H1 (cell line): ENCODE measurements around the gene MMP26. TPM values are rescaled to one million over a fixed set of nuclear protein-coding genes. Genes with fewer than 3 reads are reported as not detected.
A peak's percentile ranks its signal among the peaks of the same experiment; 100 is the strongest.

Experiments
- CTCF ChIA-PET: fragments of 300-600 bp; sonication (Branson Sonifier 250); formaldehyde crosslinking; loops from one replicate; lab custom pipeline; 2021; ENCODE audit not compliant: partially characterized antibody; lab: Charles Lee
- POLR2A ChIA-PET: fragments of 300-600 bp; sonication (Branson Sonifier 250); formaldehyde crosslinking; loops from one replicate; lab custom pipeline; 2021; ENCODE audit warnings: inconsistent platforms; ENCODE audit not compliant: partially characterized antibody; lab: Charles Lee
- DNase-seq, 2 experiments: peaks; one replicate each; pipeline versions ENCODE4 v3.0.0 to v3.0.0-alpha.2; 2010 to 2022; ENCODE audit warnings: low spot score in 2 of 2, low read depth in 1 of 2, mixed read lengths in 1 of 2
- FAIRE-seq: peaks from 2 replicates; lab custom pipeline; 2011; peaks lifted over from hg19 to GRCh38; lab: Jason Lieb, UNC
- H2AFZ ChIP-seq: 2 replicates; pipeline ENCODE4 v1.8.1; 2012; ENCODE audit warnings: low read length, inconsistent platforms
- H2AK5ac ChIP-seq: 2 replicates; pipeline ENCODE4 v1.6.1; 2013; ENCODE audit warnings: low read depth, low read length
- H2BK120ac ChIP-seq: replicated peaks from 2 replicates; pipeline ENCODE3; 2013; ENCODE audit warnings: low read depth, low read length, inconsistent platforms
- H2BK12ac ChIP-seq: 2 replicates; pipeline ENCODE4 v1.6.1; 2013; ENCODE audit warnings: low read depth, low read length
- H2BK15ac ChIP-seq: 2 replicates; pipeline ENCODE4 v1.6.1; 2013; ENCODE audit warnings: low read length
- H2BK20ac ChIP-seq: 2 replicates; pipeline ENCODE4 v1.6.1; 2013; ENCODE audit warnings: low read length
- H2BK5ac ChIP-seq: 2 replicates; pipeline ENCODE4 v1.6.1; 2013; ENCODE audit warnings: low read depth, low read length
- H3K14ac ChIP-seq: 2 replicates; pipeline ENCODE4 v1.6.1; 2013; ENCODE audit warnings: inconsistent platforms; ENCODE audit not compliant: insufficient read length
- H3K18ac ChIP-seq: 2 replicates; pipeline ENCODE4 v1.6.1; 2013; ENCODE audit warnings: low read length; ENCODE audit errors: extremely low read depth
- H3K23ac ChIP-seq: 2 replicates; pipeline ENCODE4 v1.6.1; 2013; ENCODE audit warnings: inconsistent platforms; ENCODE audit not compliant: insufficient read length
- H3K23me2 ChIP-seq: 2 replicates; pipeline ENCODE4 v1.6.1; 2013; ENCODE audit warnings: low read depth, low read length
- H3K27ac ChIP-seq: 2 replicates; pipeline ENCODE4 v1.6.1; 2011; ENCODE audit warnings: low read depth, low read length, inconsistent platforms
- H3K27me3 ChIP-seq, 4 experiments: replicated peaks in 1 of 4; 1 replicate in 1 of 4; 2 replicates in 3 of 4; pipeline versions ENCODE4 v1.6.1 to v1.8.1; 2011 to 2013; ENCODE audit warnings: low read length in 3 of 4, mild to moderate bottlenecking in 3 of 4, inconsistent platforms in 2 of 4, mixed read lengths in 2 of 4, moderate library complexity in 1 of 4; ENCODE audit not compliant: control insufficient read depth in 3 of 4, insufficient read depth in 3 of 4; ENCODE audit errors: extremely low read depth in 1 of 4
- H3K36me3 ChIP-seq, 4 experiments: 2 replicates each; pipeline versions ENCODE4 v1.6.1 to v1.8.1; 2011 to 2013; ENCODE audit warnings: mild to moderate bottlenecking in 4 of 4, low read length in 3 of 4, moderate library complexity in 2 of 4, control low read depth in 1 of 4, inconsistent platforms in 1 of 4; ENCODE audit not compliant: insufficient read depth in 4 of 4, control insufficient read depth in 2 of 4
- H3K4ac ChIP-seq: replicated peaks from 2 replicates; pipeline ENCODE3; 2013; ENCODE audit warnings: low read length, low read depth, mixed read lengths, inconsistent platforms; ENCODE audit not compliant: insufficient read length
- H3K4me1 ChIP-seq, 4 experiments: replicated peaks in 1 of 4; 1 replicate in 1 of 4; 2 replicates in 3 of 4; pipeline versions ENCODE4 v1.6.1 to v1.8.1; 2011 to 2013; ENCODE audit warnings: low read length in 3 of 4, inconsistent platforms in 2 of 4, mixed read lengths in 1 of 4; ENCODE audit not compliant: insufficient read depth in 4 of 4, control insufficient read depth in 3 of 4
- H3K4me2 ChIP-seq, 2 experiments: 2 replicates each; pipeline versions ENCODE4 v1.6.1 to v1.8.1; 2011 to 2013; ENCODE audit warnings: low read depth in 2 of 2, low read length in 2 of 2, control low read depth in 1 of 2, inconsistent platforms in 1 of 2, mild to moderate bottlenecking in 1 of 2; ENCODE audit not compliant: insufficient read depth in 1 of 2
- H3K4me3 ChIP-seq, 4 experiments: fragments of 200-600, 300-600 bp in 1 of 4; sonication (generic), shearing (Covaris generic), sonication (Bioruptor Twin) in 1 of 4; 2 replicates each; pipeline versions ENCODE4 v1.5.1 to v1.8.1; 2011 to 2016; ENCODE audit warnings: low read length in 4 of 4, low read depth in 3 of 4, control low read depth in 2 of 4, inconsistent platforms in 2 of 4, mild to moderate bottlenecking in 2 of 4, mixed read lengths in 1 of 4, moderate library complexity in 1 of 4; ENCODE audit not compliant: insufficient read depth in 2 of 4; ENCODE audit errors: extremely low read depth in 1 of 4
- H3K56ac ChIP-seq: replicated peaks from 2 replicates; pipeline ENCODE3; 2013; ENCODE audit warnings: low read depth, mild to moderate bottlenecking, mixed read lengths, low read length, inconsistent platforms; ENCODE audit not compliant: insufficient read length
- H3K79me1 ChIP-seq: 2 replicates; pipeline ENCODE4 v1.6.1; 2013; ENCODE audit warnings: low read depth, low read length, control low read depth
- H3K79me2 ChIP-seq, 2 experiments: 2 replicates each; pipeline versions ENCODE4 v1.6.1 to v1.8.1; 2012 to 2013; ENCODE audit warnings: low read length in 2 of 2, mild to moderate bottlenecking in 2 of 2, inconsistent platforms in 1 of 2; ENCODE audit not compliant: insufficient read depth in 2 of 2, control insufficient read depth in 1 of 2
- H3K9ac ChIP-seq, 4 experiments: replicated peaks in 1 of 4; 1 replicate in 1 of 4; 2 replicates in 3 of 4; pipeline versions ENCODE4 v1.6.1 to v1.8.1; 2011 to 2013; ENCODE audit warnings: low read depth in 3 of 4, low read length in 3 of 4, control low read depth in 2 of 4, mild to moderate bottlenecking in 2 of 4, moderate library complexity in 2 of 4, inconsistent platforms in 1 of 4; ENCODE audit errors: extremely low read depth in 1 of 4
- H3K9me3 ChIP-seq, 2 experiments: 2 replicates each; pipeline versions ENCODE4 v1.6.1 to v1.8.1; 2012 to 2013; ENCODE audit warnings: mild to moderate bottlenecking in 2 of 2, moderate library complexity in 2 of 2, control low read depth in 1 of 2, inconsistent platforms in 1 of 2, low read depth in 1 of 2, low read length in 1 of 2, mixed read lengths in 1 of 2; ENCODE audit not compliant: insufficient read depth in 2 of 2
- H4K20me1 ChIP-seq, 2 experiments: replicated peaks in 1 of 2; 2 replicates each; pipeline versions ENCODE3 to v1.8.1; 2011 to 2013; ENCODE audit warnings: inconsistent platforms in 2 of 2, low read length in 2 of 2, mild to moderate bottlenecking in 1 of 2; ENCODE audit not compliant: insufficient read depth in 2 of 2, control insufficient read depth in 1 of 2
- H4K5ac ChIP-seq: 2 replicates; pipeline ENCODE4 v1.6.1; 2013; ENCODE audit warnings: low read length, low read depth, mixed read lengths, inconsistent platforms; ENCODE audit not compliant: insufficient read length
- H4K8ac ChIP-seq: 2 replicates; pipeline ENCODE4 v1.8.0; 2013; ENCODE audit warnings: mild to moderate bottlenecking, moderate library complexity, low read length, inconsistent platforms; ENCODE audit not compliant: insufficient read depth; ENCODE audit errors: extremely low read depth
- H4K91ac ChIP-seq: replicated peaks from 2 replicates; pipeline ENCODE3; 2013; ENCODE audit warnings: low read length, mixed read lengths, inconsistent platforms; ENCODE audit not compliant: insufficient read length
- RAD21 ChIP-seq, 2 experiments: IDR thresholded peaks in 1 of 2; conservative IDR thresholded peaks in 1 of 2; 2 replicates each; pipeline ENCODE4 v1.6.1; 2011; ENCODE audit warnings: low read depth in 2 of 2, low read length in 2 of 2, improper control_type of control experiment in 1 of 2, inconsistent platforms in 1 of 2, mild to moderate bottlenecking in 1 of 2, moderate library complexity in 1 of 2
- SIN3A ChIP-seq, 2 experiments: IDR thresholded peaks in 1 of 2; conservative IDR thresholded peaks in 1 of 2; 2 replicates each; pipeline ENCODE4 v1.6.1; 2011 to 2012; ENCODE audit warnings: low read length in 2 of 2, improper control_type of control experiment in 1 of 2, low read depth in 1 of 2, mild to moderate bottlenecking in 1 of 2
- WGBS, 2 experiments: shearing (Covaris generic) in 1 of 2; methylation state at CpG; one replicate each; pipeline versions ENCODE4 v1.1.6 to v1.1.7; 2013 to 2015; ENCODE audit warnings: low lambda C conversion rate in 2 of 2, mixed read lengths in 2 of 2, inconsistent platforms in 1 of 2, low coverage in 1 of 2, missing lambda C conversion rate in 1 of 2; ENCODE audit not compliant: insufficient replicate concordance in 2 of 2, insufficient coverage in 1 of 2, insufficient read length in 1 of 2; ENCODE audit errors: extremely low coverage in 1 of 2, missing lambda C conversion rate in 1 of 2; 5-methylcytosine and 5-hydroxymethylcytosine counted together
- polyA plus RNA-seq, 7 experiments: library from polyadenylated mRNA; depleted of rRNA in 3 of 7; stranded (reverse) in 5 of 7; unstranded in 2 of 7; fragments of >200 nt in 5 of 7; fragments of 200-250 nt in 2 of 7; gene quantifications; 1 replicate in 5 of 7; 2 replicates in 1 of 7; 4 replicates in 1 of 7; pipeline versions ENCODE4 v1.2.1 to v1.2.3, GENCODE V29; 2011 to 2013; ENCODE audit warnings: missing spikeins in 2 of 7, mixed read lengths in 2 of 7
- total RNA-seq: library from RNA; stranded (reverse); fragmentation: NEBNext Ultra II Directional; extraction: Animal tissue kit (Norgen Biotek cat#: 25700); gene quantifications from 2 replicates; pipeline ENCODE4 v1.2.1, GENCODE V29; 2021

Gene MMP26
- total and polyA plus RNA-seq, 2 of the 8 experiments (the other 6 are each of a cell fraction or from before 2014, with no cell fraction given) = 0.06 TPM; not detected in 1

- Histone ChIP-seq H3K4ac (no peak within 1 kb of the TSS), H2BK120ac (no peak within 1 kb of the TSS), H3K27ac (no peak within 1 kb of the TSS), H2BK5ac (no peak within 1 kb of the TSS), H4K8ac (peak within 1 kb of the TSS; percentile 85), H3K23ac (no peak within 1 kb of the TSS), H3K79me1 (no peaks in the 10 kb centered on the region), H2AK5ac (no peak within 1 kb of the TSS), H2BK20ac (no peak within 1 kb of the TSS), H2AFZ (no peak within 1 kb of the TSS), H3K79me2 (no peaks in the 10 kb centered on the region), H4K5ac (no peak within 1 kb of the TSS), H3K56ac (no peak within 1 kb of the TSS), H4K20me1 (no peaks in the 10 kb centered on the region), H3K23me2 (no peaks in the 10 kb centered on the region), H2BK12ac (no peak within 1 kb of the TSS), H3K4me3 (no peak within 1 kb of the TSS), H4K91ac (no peak within 1 kb of the TSS), H3K4me1 (no peaks in the 10 kb centered on the region), H3K27me3 (no peaks in the 10 kb centered on the region), H3K9ac (no peak within 1 kb of the TSS), H2BK15ac (no peak within 1 kb of the TSS), H3K36me3 (no peaks in the 10 kb centered on the region), H3K14ac (no peak within 1 kb of the TSS), H3K18ac (no peak within 1 kb of the TSS), H3K4me2 (no peak within 1 kb of the TSS), H3K9me3 (no peaks in the 10 kb centered on the region)
- DNase-seq = peak in 1 of 2 experiments; percentile 9
- FAIRE-seq = no peak
- 90% methylated on average over 3 of the region's 3 CpGs; no CpG with 5 or more reads in 1 of the 2 experiments for WGBS, 2 experiments
- ChIA-PET CTCF (interaction anchor here (1.0 to 1.4 kb wide), 3 partner anchors 14 to 61 kb away, joined by 3 to 4 read pairs (median 4); no protein-coding TSS in a partner anchor), POLR2A (no interaction called here)
- TF ChIP-seq RAD21 (IDR thresholded peaks at IDR 0.05 in 1 of 2, conservative IDR thresholded peaks at IDR 0.05 in 1 of 2; ENCODE audit: low read depth in 2 of 2, low read length in 2 of 2) (peak; percentile 16 to 41), SIN3A (conservative IDR thresholded peaks at IDR 0.05 in 1 of 2, IDR thresholded peaks at IDR 0.05 in 1 of 2; ENCODE audit: low read depth in 1 of 2, low read length in 2 of 2) (no peak)
These were observed 7.0 kb upstream of the MMP26 start, which contains the start of gene OR51E2 for GRCh38 chr11:4697585-4697984. Gene OR51E2 (minus strand): TSS chr11:4697853. CDS start chr11:4682711, 15,142 bp downstream.
